Choroid plexus epithelial cell (primary cell): ENCODE data around the gene ADAMTS17.

ENCODE experiments used
- DNase-seq: peaks from one replicate; pipeline ENCODE4 v3.0.0-alpha.2; 2010; ENCODE audit warnings: low read depth
- H3K4me3 ChIP-seq: 2 replicates; pipeline ENCODE4 v1.5.1; 2011; ENCODE audit warnings: low read depth, mild to moderate bottlenecking, control low read depth, low read length, moderate library complexity
- CTCF ChIP-seq: conservative IDR thresholded peaks from 2 replicates; pipeline ENCODE4 v1.5.1; 2011; ENCODE audit warnings: low read depth, mild to moderate bottlenecking, control low read depth, inconsistent platforms, low read length, moderate library complexity

The ADAMTS17 gene

GRCh38 chr15:100277087-100277855 lies 64.5 kb downstream of the ADAMTS17 start:
- no peak for DNase-seq
- no peak for TF ChIP-seq CTCF
- no peak overlapping the region for H3K4me3 ChIP-seq

GRCh38 chr15:100276506-100276905 lies 65.3 kb downstream of the ADAMTS17 start:
- H3K4me3 ChIP-seq = no peak overlapping the region
- DNase-seq = no peak
- no peak for TF ChIP-seq CTCF

GRCh38 chr15:100275641-100276040 lies 66.1 kb downstream of the ADAMTS17 start:
- TF ChIP-seq CTCF = no peak
- DNase-seq = no peak
- no peak overlapping the region for H3K4me3 ChIP-seq

DNA sequence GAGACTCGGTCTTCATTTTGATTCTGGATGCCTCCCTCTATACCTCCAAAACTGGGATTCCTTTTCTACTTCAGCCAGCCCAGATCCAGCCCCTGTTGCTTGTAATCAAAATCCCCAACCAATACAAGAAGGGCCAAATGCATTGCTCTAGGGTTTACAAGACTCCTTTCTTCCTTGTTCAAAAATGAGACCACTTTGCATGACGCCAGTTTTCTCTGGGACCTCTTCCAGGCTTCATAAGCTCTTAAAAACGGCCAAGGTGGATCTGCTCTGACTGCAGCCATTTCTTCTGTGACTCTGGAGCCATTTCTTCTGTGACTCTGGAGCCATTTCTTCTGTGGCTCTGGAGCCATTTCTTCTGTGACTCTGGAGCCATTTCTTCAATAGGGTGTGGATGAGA lies 71.9 kb downstream of the ADAMTS17 start:
- no peak for DNase-seq
- no peak for TF ChIP-seq CTCF
- H3K4me3 ChIP-seq = no peak overlapping the region

DNA sequence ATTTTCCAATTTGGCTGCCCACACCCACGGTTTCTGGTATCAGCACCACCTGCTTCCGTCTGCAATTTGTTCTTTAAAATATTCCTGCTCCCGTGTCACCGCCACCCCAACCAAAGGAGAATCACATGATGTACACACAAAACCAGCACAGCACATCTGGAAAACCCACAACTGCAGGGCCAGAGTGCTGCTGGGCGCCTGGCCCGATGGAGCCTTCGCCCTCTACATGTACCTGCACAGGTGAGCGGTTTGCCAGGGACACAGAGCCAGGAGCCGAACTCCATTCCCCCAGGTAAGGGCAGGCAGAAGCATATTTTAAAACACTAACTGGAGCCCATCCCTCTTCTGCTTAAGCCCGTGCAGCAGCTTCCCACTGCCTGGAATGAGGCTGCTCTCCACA lies 75.6 kb downstream of the ADAMTS17 start:
- no peak overlapping the region for H3K4me3 ChIP-seq
- DNase-seq = no peak
- no peak for TF ChIP-seq CTCF

- H3K4me3 ChIP-seq = no peak overlapping the region
- no peak for DNase-seq
- no peak for TF ChIP-seq CTCF
These were observed 76.1 kb downstream of the ADAMTS17 start for GRCh38 chr15:100265641-100266035.

GRCh38 chr15:100264994-100265640 lies 76.7 kb downstream of the ADAMTS17 start:
- DNase-seq = no peak
- TF ChIP-seq CTCF = no peak
- H3K4me3 ChIP-seq = no peak overlapping the region
